Activated naive CD4-positive, alpha-beta T cell treated with Interleukin-2 at 50 U/mL for 16 hours (primary cell): ENCODE data around the gene CFAP77.
A peak's percentile ranks its signal among the peaks of the same experiment; 100 is the strongest.
"Not testable (repeated sequence)": the region's sequence is repeated elsewhere in the genome, so short reads cannot be mapped to it uniquely, and the experiment has no call there.

Experiments used
- DNase-seq: peaks from one replicate; pipeline ENCODE4 v3.0.0-alpha.2; 2020

CFAP77 gene

DNA sequence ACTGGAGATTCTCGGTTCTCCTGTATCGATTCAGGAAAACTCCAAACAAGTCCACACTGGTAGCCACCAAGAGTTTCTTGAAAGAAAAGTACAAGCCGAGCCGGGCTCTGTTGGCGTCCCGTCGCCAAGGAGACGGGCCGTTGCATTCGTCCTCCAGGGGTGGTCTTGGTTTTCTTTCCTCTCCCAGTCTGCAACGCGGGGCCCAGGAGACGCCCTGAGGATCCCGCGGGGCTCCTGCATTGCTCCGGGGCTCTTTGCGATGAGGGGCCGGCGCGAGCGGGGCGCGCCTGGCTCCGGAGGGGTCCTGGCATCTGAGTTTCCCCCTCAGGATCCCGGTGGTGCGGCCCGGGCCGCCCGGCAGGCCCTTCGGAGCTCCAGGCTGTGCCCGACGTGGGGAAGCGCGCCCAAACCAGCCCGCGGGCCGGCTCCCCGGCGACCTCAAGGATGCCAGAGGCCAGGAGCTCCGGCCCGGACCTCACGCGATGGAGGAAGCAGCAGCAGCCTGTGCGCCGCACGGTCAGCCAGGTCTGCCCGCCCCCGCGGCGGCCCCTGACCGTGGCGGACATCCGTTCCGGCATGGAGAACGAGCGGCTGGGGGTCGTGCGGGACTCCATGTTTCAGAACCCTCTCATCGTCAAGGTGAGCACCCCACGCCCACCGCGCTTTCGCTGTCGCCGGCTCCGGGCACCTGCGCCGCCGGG is at the start of gene CFAP77:
Gene CFAP77 (plus strand): TSS at position 384 of the 701 bp plus-strand sequence. CDS start 61 bp downstream, at position 445.
- DNase-seq: peak; percentile 37

DNA sequence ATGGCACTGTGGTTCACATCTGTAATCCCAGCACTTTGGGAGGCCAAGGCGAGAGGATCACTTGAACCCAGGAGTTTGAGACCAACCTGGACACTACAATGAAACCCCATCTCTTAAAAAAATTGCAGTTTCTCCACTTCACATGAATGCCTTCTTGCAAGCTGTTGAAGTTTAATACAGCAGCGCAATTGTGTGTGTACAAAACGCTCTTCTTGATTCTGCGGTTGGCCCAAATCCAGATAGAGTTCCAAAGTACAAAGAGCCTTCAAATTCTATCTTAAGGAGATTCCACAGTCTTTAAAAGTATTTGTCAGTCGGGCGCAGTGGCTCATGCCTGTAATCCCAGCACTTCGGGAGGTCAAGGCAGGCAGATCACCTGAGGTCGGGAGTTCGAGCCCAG is 45.9 kb upstream of the CFAP77 start:
- no peak for DNase-seq

DNA sequence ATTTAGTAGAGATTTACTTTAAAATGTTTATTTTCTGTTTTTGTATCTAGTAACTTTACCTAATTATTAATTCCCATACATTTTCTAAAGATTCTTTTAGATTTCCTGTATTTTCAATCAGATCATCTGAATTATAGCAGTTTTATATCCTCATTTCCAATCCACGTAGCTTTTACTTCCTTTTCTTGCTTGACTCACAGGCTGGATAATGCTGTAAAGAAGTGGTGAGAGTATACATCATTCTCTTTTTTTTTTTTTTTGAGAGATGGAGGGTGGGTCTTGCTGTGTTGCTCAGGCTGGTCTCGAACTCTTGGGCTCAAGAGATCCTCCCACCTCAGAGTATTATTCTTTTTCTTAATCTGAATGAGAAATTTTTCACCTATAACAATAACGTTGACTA is 44.0 kb upstream of the CFAP77 start:
- DNase-seq: no peak

DNA sequence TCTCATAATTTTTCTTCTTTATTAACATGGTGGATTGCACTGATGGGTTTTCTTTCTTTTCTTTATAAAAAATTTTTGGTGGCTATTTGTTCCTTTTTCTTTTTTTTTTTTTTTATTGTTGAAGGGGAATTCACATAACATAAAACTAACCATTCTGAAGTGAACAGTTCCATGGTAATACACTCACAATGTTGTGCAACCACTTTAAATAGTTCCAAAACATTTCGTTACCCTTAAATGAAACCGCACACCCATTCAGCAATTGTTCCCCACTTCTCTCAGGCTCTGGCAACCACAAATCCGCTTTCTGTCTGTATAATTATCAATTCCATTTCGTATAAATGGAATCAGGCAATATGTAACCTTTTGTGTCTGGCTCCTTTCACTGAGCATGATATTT is 43.5 kb upstream of the CFAP77 start:
- DNase-seq: no peak

DNA sequence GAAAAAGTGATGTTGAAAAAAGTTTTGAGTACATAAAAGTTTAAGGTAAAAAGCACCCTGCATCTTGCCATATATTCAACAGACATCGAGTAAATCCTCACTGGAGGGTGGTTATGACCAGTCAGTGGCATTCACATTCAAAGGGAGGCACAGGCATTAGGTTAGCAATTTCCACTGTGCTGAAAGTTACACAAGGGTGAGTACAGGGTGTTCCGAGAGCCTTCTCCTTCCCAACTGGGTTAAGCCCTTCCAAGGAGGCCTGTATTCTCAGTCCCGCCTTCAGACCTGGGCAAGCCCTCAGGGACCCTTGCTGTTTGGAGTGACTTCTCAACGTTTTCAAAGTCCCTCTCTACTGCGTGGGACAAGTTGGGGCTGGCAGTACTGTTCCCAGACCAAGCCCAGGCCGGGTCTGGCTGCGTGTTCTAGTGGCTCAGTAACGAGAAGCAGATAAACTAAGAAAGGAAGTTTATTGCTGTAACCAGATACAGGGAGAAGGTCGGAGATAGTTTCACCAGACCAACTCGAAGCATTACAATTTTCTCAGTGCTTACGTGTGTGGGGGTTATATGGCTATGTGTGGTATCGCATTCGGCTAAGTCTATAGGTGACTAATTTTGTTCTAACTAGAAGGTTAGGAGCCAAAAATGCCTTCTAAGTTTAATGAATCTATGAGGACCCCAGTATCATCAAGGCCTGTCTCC is 42.2 kb upstream of the CFAP77 start:
- DNase-seq: no peak

DNA sequence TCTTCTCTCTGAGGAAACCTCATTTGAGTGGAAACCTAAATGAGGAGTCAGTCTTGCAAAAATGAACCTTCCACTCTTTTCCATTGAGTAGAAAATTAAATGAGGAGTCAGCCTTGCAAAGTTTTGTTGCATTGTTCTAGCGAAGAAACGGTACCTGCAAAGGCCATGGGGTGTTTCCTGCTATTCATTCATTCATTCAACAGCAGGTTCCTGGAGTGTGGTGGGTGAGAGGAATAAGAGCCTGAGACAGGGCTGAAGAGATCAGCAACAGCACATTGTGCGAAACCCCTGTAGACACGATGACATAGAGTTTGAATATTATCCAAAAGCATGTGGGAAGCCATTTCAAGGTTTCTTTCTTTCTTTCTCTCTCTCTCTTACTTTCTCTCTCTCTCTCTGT is 40.6 kb upstream of the CFAP77 start:
- DNase-seq: no peak

DNA sequence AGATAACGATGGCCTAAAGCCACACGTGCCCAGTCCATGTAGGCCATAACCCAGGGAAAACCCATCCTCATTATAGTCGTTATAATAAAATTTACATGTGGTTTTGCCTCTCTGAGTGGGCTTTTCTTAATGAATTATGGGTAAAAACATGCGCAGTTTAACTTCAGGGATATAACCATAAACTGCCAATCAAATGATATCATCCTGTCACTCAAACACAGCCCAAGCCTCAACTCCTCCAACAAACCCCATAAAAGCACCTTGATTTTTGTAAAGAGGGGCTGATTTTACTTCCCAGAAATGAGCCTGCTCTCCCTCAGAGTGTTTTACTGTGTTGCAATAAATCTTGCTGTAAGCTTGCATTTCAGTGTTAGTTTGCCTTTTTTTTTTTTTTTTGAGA is 39.4 kb upstream of the CFAP77 start:
- no peak for DNase-seq

DNA sequence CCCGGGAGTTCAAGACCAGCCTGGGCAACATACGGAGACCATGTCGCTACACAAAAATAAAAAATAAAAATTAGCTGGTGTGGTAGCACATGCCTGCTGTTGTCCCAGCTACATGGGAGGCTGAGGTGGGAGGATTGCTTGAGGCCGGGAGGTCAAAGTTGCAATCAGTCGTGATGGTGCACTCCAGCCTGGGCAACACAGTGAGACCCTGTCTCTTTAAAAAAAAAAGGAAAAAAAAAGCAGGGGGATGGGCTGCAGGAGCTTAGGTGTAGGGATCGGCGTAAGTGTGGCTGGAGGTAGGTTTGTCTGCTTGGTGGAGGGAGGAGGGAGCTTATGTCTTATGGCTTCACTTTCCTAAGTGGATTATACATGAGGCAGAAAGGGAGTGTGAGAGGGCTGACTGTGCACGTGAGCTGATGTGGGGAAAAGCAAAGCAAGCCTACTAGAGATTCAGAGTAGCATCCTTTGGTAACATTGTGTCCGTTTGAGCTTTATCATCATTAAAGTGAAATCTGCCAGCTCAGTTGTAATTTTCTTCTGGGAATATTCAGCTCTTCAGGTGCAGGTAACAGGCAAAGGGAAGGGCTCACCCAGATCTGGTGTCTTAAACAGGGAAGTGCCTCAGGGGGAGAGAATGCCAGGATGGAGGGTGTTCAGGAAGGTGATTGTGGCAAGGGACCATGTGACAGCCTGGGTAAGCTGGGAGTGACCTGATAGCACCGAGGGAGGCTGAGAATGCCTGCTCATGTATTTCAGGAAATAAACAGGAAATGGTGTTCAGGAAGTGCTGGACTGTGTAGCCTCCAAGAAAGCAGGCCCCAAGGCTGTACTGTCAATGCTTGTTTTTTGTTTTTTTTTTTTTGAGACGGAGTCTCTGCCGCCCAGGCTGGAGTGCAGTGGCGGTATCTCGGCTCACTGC is 37.6 kb upstream of the CFAP77 start:
- no peak for DNase-seq

DNA sequence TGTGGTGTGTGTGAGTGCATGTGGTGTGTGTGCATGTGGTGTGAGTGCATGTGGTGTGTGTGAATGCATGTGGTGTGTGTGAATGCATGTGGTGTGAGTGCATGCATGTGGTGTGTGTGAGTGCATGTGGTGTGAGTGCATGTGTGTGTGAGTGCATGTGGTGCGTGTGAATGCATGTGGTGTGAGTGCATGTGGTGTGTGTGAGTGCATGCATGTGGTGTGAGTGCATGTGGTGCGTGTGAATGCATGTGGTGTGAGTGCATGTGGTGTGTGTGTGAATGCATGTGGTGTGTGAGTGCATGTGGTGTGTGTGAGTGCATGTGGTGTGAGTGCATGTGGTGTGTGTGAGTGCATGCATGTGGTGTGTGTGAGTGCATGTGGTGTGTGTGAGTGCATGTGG is 32.2 kb upstream of the CFAP77 start:
- not testable (repeated sequence) for DNase-seq

DNA sequence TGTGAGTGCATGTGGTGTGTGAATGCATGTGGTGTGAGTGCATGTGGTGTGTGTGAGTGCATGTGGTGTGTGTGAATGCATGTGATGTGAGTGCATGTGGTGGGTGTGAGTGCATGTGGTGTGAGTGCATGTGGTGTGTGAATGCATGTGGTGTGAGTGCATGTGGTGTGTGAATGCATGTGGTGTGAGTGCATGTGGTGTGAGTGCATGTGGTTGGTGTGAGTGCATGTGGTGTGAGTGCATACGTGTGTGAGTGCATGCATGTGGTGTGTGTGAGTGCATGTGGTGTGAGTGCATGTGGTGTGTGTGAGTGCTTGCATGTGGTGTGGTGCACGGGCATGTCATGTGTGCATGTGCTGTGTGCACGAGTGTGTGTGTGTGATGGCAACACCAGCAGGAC is 31.6 kb upstream of the CFAP77 start:
- DNase-seq: not testable (repeated sequence)

DNA sequence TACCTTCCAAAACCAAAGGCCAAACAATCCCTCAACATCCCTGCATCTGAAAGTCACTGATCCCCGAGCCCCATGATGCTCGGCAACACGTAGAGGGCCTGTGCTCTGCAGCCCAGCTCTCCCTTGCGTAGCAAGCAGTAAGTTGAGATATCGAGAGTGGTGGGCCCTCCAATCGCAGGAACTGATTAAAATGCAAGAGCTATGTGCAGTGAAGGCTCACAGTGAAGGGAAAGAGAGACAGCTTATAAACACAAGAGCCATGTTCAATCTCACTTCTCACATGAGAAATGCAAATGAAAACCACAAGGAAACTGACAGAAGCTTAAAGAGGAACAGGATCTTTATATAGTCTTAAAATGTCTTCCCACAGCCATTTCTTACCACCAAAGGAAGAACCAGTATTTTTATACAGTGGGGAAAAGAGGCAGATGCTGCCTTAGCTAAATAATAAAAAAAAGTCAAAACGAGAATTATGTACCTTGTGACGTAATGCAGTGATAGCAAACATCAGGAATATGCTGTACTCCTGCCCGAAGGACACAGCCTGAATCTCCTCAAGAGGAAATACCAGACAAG is 28.0 kb upstream of the CFAP77 start:
- no peak for DNase-seq

DNA sequence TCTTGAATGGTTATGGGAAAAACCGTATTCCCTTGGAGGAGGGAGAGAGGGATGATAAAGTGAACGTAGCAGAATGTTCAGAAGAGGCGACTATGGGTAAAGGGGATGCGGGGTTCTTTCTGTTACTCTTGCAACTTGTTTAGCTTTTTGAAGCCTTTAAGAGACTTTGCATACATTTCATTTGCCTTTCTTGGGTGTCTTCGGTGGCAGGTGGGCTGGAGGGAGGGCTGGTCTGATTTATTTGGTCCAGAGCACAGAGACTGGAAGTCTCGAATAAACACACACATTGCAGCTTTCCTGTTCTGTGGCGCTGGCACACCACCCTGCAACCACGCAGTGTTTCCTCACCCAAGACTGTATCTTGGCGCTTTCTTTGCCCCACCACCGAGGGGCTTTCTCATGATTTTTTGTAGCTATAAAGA is 26.5 kb upstream of the CFAP77 start:
- no peak for DNase-seq

DNA sequence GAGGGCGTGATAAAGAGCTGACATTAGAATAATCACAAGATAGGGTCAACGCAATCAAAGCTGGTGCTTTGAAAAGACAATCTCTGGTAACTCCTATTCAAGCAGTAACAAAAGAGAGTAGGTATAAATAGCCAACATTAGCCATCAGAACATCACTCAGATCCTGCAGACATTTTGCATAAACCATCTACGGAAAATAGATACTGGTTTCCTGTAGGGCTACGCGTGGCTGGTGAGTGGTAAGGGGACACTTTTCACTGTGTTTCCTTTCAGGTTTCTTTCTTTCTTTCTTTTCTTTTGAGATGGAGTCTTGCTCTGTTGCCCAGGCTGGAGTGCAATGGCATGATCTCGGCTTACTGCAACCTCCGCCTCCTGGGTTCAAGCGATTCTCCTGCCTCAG is 25.6 kb upstream of the CFAP77 start:
- DNase-seq: no peak

DNA sequence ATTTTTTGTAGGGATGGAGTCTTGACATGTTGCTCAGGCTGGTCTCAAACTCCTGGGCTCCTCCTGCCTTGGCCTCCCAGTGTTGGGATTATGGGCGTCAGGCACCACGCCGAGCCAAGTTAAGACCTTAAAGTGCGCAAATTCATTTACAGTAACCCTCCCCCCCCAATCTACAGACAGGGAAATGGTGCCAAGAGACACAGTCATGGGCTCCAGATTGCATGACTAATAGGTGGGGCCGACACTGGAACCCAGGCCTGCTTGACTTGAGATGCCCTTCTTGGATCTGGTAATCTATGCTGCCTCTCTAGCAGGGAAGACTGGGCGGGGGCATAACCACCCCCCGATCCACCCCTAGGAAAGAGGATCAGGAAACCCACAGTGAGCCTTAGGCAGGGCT is 22.9 kb upstream of the CFAP77 start:
- no peak for DNase-seq

DNA sequence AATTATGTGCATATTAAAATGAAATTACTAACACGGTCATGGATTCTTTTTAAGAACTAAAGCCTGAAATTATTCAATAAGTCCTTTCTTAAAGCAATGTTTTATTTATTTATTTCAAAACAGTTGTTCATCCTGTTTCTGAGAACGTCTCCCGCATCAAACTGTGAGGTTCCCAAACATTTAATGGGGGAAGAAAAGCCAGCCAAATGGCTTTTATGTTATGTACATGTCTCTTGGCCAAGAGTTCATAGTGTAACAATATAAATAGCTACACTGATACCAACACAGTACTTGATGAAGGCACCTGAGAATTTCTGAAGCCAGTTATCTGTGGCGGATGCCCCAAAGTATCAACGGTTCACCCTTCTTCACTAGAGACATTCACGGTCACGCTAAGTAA is 19.0 kb upstream of the CFAP77 start:
- no peak for DNase-seq

DNA sequence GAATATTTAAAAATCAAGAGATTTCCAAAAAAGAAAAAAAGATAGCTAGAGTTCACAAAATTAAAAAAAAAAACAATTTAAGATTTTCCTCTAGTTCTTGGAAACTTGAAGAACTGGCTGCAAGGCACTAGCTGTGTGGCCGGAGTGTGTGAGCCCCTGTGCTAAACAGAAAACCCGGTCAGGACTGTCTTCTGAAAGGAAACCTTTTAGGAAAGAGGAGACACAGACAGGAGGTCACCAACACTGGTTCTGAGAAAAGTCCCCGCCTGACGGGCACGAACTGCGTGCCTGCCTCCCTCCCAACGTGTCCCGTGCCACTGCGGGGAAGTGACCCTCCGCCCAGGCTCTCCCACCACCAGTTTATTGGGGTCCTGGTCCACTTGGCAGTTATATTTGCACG is 18.6 kb upstream of the CFAP77 start:
- DNase-seq: no peak

DNA sequence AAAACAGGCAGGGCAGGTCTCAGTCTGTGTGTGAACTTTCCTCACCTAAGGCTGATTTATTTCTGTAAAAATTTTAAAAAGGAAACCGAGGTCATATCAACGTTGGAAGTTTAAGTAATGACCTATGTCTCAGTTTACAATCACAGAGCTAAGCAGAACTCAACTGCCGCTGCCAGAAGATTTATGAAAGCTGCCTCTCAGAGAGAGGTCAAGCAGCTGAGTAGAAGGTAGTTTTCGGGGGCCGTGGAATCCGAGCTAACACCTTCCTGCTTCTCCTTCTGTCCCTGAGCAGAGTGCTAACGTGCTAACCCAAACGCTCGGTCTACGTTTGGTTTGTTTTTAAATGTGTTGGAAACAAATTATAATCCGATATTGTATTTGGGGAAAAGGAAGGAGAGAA is 14.5 kb upstream of the CFAP77 start:
- no peak for DNase-seq

DNA sequence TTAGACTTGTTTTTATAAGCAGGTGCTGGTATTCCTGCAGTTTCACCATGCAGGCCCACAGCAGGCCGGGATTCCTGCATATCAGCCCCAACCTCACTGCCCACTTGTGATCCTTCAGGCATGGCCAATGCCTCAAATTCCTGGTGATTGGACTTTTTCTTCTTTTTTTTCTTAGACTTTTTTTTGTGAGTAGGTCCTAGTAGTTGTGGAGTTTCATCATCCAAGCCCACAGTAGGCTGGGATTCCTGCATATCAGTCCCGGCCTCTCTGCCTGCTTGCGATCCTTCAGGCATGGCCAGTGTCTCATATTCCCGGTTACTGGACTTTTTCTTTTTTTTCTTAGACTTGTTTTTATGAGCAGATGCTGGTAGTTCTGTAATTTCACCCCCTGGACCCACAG is 8.2 kb upstream of the CFAP77 start:
- no peak for DNase-seq

DNA sequence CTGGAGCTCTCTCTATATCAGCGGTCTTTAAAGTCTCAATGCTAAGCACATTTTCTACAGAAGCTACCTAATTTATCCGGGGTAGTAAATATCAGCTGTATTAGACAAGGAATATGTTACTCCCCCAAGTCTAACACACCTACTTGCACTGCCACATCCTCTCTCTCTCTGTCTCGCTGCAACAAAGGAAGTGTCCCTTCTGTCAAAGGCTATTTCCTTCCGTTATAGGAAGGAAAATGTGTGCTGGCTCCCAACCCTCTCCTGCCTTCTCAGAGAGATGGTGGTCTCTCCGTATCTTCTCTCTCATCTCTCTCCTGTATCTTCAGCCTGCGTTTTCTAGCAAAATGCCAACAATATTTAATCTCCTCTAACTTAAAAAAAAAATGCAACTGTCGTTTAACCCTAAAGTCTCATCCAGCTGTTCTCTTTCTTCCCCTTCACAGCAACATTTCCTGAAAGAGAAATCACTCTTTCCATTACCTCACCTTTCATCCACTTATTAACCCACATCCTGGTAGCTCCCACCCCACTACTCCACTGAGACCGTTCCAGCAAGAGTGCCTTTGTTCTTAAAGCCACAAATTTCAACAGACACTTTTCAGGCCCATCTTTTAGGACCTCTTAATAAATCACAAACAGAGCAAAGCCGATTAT is 5.7 kb upstream of the CFAP77 start:
- DNase-seq: peak; percentile 16

DNA sequence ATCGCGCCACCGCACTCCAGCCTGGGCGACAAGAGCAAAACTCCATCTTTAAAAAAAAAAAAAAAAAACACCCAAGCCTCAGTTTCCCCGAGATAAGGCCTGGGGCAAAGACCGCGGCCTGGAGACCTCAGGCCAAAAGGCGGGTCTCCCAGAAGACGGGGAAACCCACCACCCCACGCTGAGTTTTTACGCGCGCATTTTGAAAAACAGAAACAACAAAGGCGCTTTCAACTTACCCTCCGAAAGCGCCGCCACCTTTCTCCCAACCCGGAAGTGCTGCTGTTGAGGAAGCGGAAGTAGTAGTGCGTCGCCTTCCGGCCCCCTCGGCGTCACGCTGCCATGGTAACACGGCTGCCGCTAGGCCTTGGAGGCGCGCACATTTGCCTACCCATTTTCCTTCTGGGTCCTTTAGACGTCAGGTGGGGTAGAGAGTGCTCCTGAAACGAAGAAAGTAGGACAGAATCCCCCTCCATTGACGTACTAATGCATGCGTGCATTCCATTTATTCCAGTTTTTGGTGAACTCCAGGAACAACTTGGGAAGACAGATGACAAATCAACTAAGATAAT is 3.4 kb upstream of the CFAP77 start, which contains the start of gene TTF1:
Gene TTF1 (minus strand): TSS at position 287 of the 569 bp plus-strand sequence. CDS start 4,019 bp downstream, outside the sequence.
- DNase-seq: peak; percentile 93

DNA sequence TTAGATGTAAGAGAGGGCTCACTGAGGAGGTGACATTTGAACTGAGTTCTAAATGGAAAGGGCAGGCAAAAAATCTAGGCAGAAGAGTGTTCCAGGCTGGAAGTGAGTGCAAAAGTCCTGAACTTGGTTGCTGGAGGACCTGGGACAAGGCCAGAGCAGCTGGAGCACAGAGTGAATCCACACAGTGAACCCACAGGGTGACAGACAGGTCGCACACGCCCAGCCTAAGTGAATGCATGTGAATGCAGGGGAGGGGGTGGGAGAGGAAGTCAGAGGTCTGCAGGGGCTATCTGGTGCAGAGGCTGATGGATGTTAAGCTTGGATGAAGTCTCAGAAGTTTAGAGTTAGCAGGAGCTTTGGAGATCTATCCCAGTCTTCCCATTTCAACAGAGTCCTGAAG is 2.8 kb upstream of the CFAP77 start:
- DNase-seq: no peak

DNA sequence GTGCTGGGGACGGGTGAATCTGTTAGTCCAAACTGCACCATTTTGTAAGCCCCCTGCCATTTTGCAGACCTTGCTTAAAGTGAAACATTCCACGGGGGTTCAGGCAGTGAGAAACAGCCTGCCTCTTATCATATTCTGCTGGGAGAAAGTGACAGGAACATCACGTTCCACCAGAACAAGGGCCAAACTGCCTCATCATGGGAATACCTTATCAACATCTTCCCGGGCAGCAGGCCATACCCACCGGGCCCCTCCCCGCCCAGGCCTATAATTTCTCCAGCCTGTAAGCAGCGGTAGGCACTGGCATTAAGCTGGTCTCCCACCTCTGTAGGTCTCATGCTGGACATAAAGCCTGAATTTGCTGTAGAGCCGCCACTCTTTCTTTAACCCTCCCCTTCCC is 1.5 kb upstream of the CFAP77 start:
- no peak for DNase-seq
